Suprapubic skin (tissue), 4 donors: ENCODE data around the gene CERS1.

Source experiments
- EP300 ChIP-seq: sonication (generic); formaldehyde crosslinking; IDR thresholded peaks from one replicate; pipeline ENCODE4 v1.6.1; 2017; ENCODE audit warnings: antibody characterized with exemption
- POLR2A ChIP-seq, 2 donors: fragments of 450-650 bp; IDR thresholded peaks; one replicate each; pipeline ENCODE4 v1.6.1; 2017; ENCODE audit warnings: antibody characterized with exemption in 2 of 2, mild to moderate bottlenecking in 2 of 2, moderate library complexity in 2 of 2
- POLR2AphosphoS5 ChIP-seq, 3 donors: sonication (generic); formaldehyde crosslinking; IDR thresholded peaks; one replicate each; pipeline ENCODE4 v1.6.1; 2017; ENCODE audit warnings: antibody characterized with exemption in 3 of 3
- TF ChIP-seq, protein P1 (sequence below), 2 donors: fragments of 200-600 bp in 1 of 2; fragments of 450-650 bp in 1 of 2; sonication (generic) in 1 of 2; IDR thresholded peaks; one replicate each; pipeline ENCODE4 v1.5.1; 2016 to 2019; ENCODE audit warnings: antibody characterized with exemption in 2 of 2, mild to moderate bottlenecking in 1 of 2, moderate library complexity in 1 of 2

DNA sequence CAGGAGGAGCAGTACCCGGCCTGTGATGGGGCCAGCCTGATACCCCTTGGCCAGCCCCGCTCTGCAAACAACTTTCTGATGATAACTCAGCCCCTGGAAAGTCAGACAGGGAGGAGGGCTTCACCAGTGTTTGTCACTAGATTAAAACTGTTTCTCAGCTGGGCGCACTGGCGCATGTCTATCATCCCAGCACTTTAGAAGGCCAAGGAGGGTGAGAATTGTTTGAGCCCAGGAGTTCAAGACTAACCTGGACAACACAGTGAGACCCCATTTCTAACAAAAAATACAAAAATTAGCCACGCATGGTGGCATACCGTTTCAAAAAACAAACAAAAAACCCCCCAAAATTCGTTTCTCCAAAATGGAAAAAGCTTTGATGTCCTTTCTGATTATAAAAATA, 5.5 kb upstream of the CERS1 start:
- TF ChIP-seq, protein P1, sequence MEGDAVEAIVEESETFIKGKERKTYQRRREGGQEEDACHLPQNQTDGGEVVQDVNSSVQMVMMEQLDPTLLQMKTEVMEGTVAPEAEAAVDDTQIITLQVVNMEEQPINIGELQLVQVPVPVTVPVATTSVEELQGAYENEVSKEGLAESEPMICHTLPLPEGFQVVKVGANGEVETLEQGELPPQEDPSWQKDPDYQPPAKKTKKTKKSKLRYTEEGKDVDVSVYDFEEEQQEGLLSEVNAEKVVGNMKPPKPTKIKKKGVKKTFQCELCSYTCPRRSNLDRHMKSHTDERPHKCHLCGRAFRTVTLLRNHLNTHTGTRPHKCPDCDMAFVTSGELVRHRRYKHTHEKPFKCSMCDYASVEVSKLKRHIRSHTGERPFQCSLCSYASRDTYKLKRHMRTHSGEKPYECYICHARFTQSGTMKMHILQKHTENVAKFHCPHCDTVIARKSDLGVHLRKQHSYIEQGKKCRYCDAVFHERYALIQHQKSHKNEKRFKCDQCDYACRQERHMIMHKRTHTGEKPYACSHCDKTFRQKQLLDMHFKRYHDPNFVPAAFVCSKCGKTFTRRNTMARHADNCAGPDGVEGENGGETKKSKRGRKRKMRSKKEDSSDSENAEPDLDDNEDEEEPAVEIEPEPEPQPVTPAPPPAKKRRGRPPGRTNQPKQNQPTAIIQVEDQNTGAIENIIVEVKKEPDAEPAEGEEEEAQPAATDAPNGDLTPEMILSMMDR (IDR thresholded peaks at IDR 0.05): no peak
- TF ChIP-seq POLR2AphosphoS5 (IDR thresholded peaks at IDR 0.05) (no peak), EP300 (no peak), POLR2A (IDR thresholded peaks at IDR 0.05) (no peak)
